Colonic mucosa (tissue), 4 donors: ENCODE data around the gene LPCAT3. TPM values are rescaled to one million over a fixed set of nuclear protein-coding genes. Genes with fewer than 3 reads are reported as not detected.

Experiments used
- DNase-seq: peaks from one replicate; pipeline ENCODE4 v3.0.0-alpha.2; 2020
- H3K27ac ChIP-seq: fragments of 200-600 bp; one replicate; pipeline ENCODE4 v1.8.0; 2021
- H3K27me3 ChIP-seq: fragments of 200-600 bp; one replicate; pipeline ENCODE4 v1.8.0; 2021
- H3K36me3 ChIP-seq: fragments of 200-600 bp; one replicate; pipeline ENCODE4 v1.8.0; 2021
- H3K4me1 ChIP-seq: fragments of 200-600 bp; one replicate; pipeline ENCODE4 v1.8.0; 2021; ENCODE audit warnings: mild to moderate bottlenecking
- H3K4me3 ChIP-seq: fragments of 200-600 bp; one replicate; pipeline ENCODE4 v1.8.0; 2021
- H3K9ac ChIP-seq, 2 donors: one replicate each; pipeline ENCODE4 v1.7.0; 2013; ENCODE audit warnings: control low read depth in 2 of 2, low read depth in 2 of 2, low read length in 2 of 2
- H3K9me3 ChIP-seq: fragments of 200-600 bp; one replicate; pipeline ENCODE4 v1.8.0; 2021
- CTCF ChIP-seq: fragments of 200-600 bp; IDR thresholded peaks from one replicate; pipeline ENCODE4 v1.8.0; 2022; ENCODE audit warnings: antibody characterized with exemption, mild to moderate bottlenecking
- intact Hi-C: fragments of 100-400 bp; cut with DNase I; formaldehyde crosslinking; loops from one replicate; pipeline ENCODE4 v1.14.1; 2022
- total RNA-seq, 2 donors: library from RNA; stranded (reverse); fragmentation: NEBNext Ultra II Directional in 1 of 2; extraction: Animal tissue kit (Norgen Biotek cat#: 25700) in 1 of 2; gene quantifications; one replicate each; pipeline ENCODE4 v1.2.1, GENCODE V29; 2021
- donor health status: healthy.
- donor health status: DM: no; HTN: no; CAD: no.
- donor health status: DM: no; HTN: no; CAD: no.

The LPCAT3 gene
- total RNA-seq, 2 donors from 2014 or later: 71.8 to 77.9 TPM

- no peaks in the 10 kb centered on the region for H3K36me3 ChIP-seq
- TF ChIP-seq CTCF: no peak
- peaks cover 14% of the 10 kb centered on the region for H3K4me1 ChIP-seq
- H3K4me3 ChIP-seq: peak overlapping the region; percentile 54
- intact Hi-C loops: no loop called here
- no peaks in the 10 kb centered on the region for H3K27me3 ChIP-seq
- H3K9ac ChIP-seq: peak overlapping the region; percentile 54 to 98
- no peaks in the 10 kb centered on the region for H3K9me3 ChIP-seq
- peak; percentile 88 for DNase-seq
- H3K27ac ChIP-seq: peak overlapping the region; percentile 98
Measured at GRCh38 chr12:6943389-6943721, 74.9 kb downstream of the LPCAT3 start.

- intact Hi-C loops: no loop called here
Measured at GRCh38 chr12:6942331-6942665, 76.0 kb downstream of the LPCAT3 start.

GRCh38 chr12:6941782-6942181 lies 76.5 kb downstream of the LPCAT3 start:
- no peak overlapping the region for H3K9ac ChIP-seq
- no peak for TF ChIP-seq CTCF
- H3K27ac ChIP-seq: no peak overlapping the region
- intact Hi-C loops: no loop called here
- no peak for DNase-seq
- H3K4me1 ChIP-seq: peaks cover 14% of the 10 kb centered on the region
- H3K9me3 ChIP-seq: no peaks in the 10 kb centered on the region
- no peaks in the 10 kb centered on the region for H3K36me3 ChIP-seq
- H3K27me3 ChIP-seq: no peaks in the 10 kb centered on the region
- no peak overlapping the region for H3K4me3 ChIP-seq

More at GRCh38 chr12:6942331-6942665, 76.0 kb downstream of the LPCAT3 start:
- Histone ChIP-seq H3K4me1 (peaks cover 14% of the 10 kb centered on the region), H3K27ac (peak overlapping the region; percentile 98), H3K27me3 (no peaks in the 10 kb centered on the region), H3K4me3 (no peak overlapping the region), H3K9me3 (no peaks in the 10 kb centered on the region), H3K36me3 (no peaks in the 10 kb centered on the region), H3K9ac (no peak overlapping the region)
- no peak for DNase-seq
- no peak for TF ChIP-seq CTCF

GRCh38 chr12:6941267-6941666 lies 77.0 kb downstream of the LPCAT3 start:
- no peaks in the 10 kb centered on the region for H3K27me3 ChIP-seq
- DNase-seq: no peak
- H3K27ac ChIP-seq: no peak overlapping the region
- no peak overlapping the region for H3K9ac ChIP-seq
- H3K36me3 ChIP-seq: no peaks in the 10 kb centered on the region
- intact Hi-C loops: no loop called here
- peaks cover 14% of the 10 kb centered on the region for H3K4me1 ChIP-seq
- TF ChIP-seq CTCF: no peak
- H3K4me3 ChIP-seq: no peak overlapping the region
- H3K9me3 ChIP-seq: no peaks in the 10 kb centered on the region

GRCh38 chr12:6939191-6939540 lies 79.1 kb downstream of the LPCAT3 start:
- no peaks in the 10 kb centered on the region for H3K36me3 ChIP-seq
- no peaks in the 10 kb centered on the region for H3K27me3 ChIP-seq
- no peaks in the 10 kb centered on the region for H3K9me3 ChIP-seq
- no peak overlapping the region for H3K4me3 ChIP-seq
- TF ChIP-seq CTCF: no peak
- peaks cover 4% of the 10 kb centered on the region for H3K4me1 ChIP-seq
- no peak overlapping the region for H3K9ac ChIP-seq
- H3K27ac ChIP-seq: no peak overlapping the region
- DNase-seq: no peak
- intact Hi-C loops: no loop called here
